ENCODE results near the gene WNT8B. TPM values are rescaled to one million over a fixed set of nuclear protein-coding genes. Genes with fewer than 3 reads are reported as not detected.

WNT8B gene
- total RNA-seq, 1 donor from 2014 or later, result not detected

GRCh38 chr10:100433253-100434240 is 29.3 kb upstream of the WNT8B start:
- Histone ChIP-seq H3K4me1 (no peaks in the 10 kb centered on the region), H3K27me3 (no peaks in the 10 kb centered on the region), H3K9me3 (no peaks in the 10 kb centered on the region), H3K4me3 (no peak overlapping the region), H3K27ac (no peak overlapping the region), H3K36me3 (no peaks in the 10 kb centered on the region)
- DNase-seq (ENCODE audit: extremely low spot score in 2 of 2), result peak in 1 of 2 donors; percentile 87
- TF ChIP-seq POLR2A (IDR thresholded peaks at IDR 0.05), result no peak
- TF ChIP-seq POLR2AphosphoS5 (IDR thresholded peaks at IDR 0.05; ENCODE audit: insufficient read depth in 1 of 2, low read depth in 1 of 2), result peak in 1 of 2 donors; percentile 74
- peak; percentile 99 for TF ChIP-seq CTCF (IDR thresholded peaks at IDR 0.05)
- intact Hi-C loops (cut with DNase I), result loop anchor here (5.0 kb wide), 1 partner anchor 91 kb away; no protein-coding TSS in a partner anchor

GRCh38 chr10:100436255-100436654 is 26.6 kb upstream of the WNT8B start:
- intact Hi-C loops (cut with DNase I), result no loop called here
- Histone ChIP-seq H3K27me3 (no peaks in the 10 kb centered on the region), H3K4me3 (no peak overlapping the region), H3K4me1 (no peaks in the 10 kb centered on the region), H3K36me3 (no peaks in the 10 kb centered on the region), H3K9me3 (no peaks in the 10 kb centered on the region), H3K27ac (no peak overlapping the region)
- TF ChIP-seq CTCF (IDR thresholded peaks at IDR 0.05) (no peak), POLR2AphosphoS5 (IDR thresholded peaks at IDR 0.05; ENCODE audit: insufficient read depth in 1 of 2, low read depth in 1 of 2) (no peak), POLR2A (IDR thresholded peaks at IDR 0.05) (no peak)
- DNase-seq (ENCODE audit: extremely low spot score in 2 of 2), result no peak

- no peak for DNase-seq (ENCODE audit: extremely low spot score in 2 of 2)
- Histone ChIP-seq H3K4me3 (no peak overlapping the region), H3K27me3 (no peaks in the 10 kb centered on the region), H3K9me3 (no peaks in the 10 kb centered on the region), H3K36me3 (no peaks in the 10 kb centered on the region), H3K4me1 (no peaks in the 10 kb centered on the region), H3K27ac (no peak overlapping the region)
- TF ChIP-seq POLR2AphosphoS5 (IDR thresholded peaks at IDR 0.05; ENCODE audit: insufficient read depth in 1 of 2, low read depth in 1 of 2) (no peak), POLR2A (IDR thresholded peaks at IDR 0.05) (no peak), CTCF (IDR thresholded peaks at IDR 0.05) (no peak)
- intact Hi-C loops (cut with DNase I), result no loop called here
Observed at GRCh38 chr10:100438674-100439315, 24.0 kb upstream of the WNT8B start.

GRCh38 chr10:100442548-100442947 is 20.3 kb upstream of the WNT8B start:
- no peaks in the 10 kb centered on the region for H3K27me3 ChIP-seq
- H3K36me3 ChIP-seq, result no peaks in the 10 kb centered on the region
- no peaks in the 10 kb centered on the region for H3K9me3 ChIP-seq
- intact Hi-C loops (cut with DNase I), result no loop called here
- no peak for DNase-seq (ENCODE audit: extremely low spot score in 2 of 2)
- TF ChIP-seq POLR2A (IDR thresholded peaks at IDR 0.05) (no peak), CTCF (IDR thresholded peaks at IDR 0.05) (no peak)
- H3K4me3 ChIP-seq, result no peak overlapping the region
- H3K4me1 ChIP-seq, result no peaks in the 10 kb centered on the region
- no peak overlapping the region for H3K27ac ChIP-seq
